Upper lobe of left lung (tissue), 4 donors: ENCODE data around the gene DNMT3A.

Experiments used
- CTCF ChIP-seq, 6 experiments: fragments of 450-650 bp in 4 of 6; fragments of 200-600 bp in 2 of 6; sonication (generic) in 2 of 6; IDR thresholded peaks; one replicate each; pipeline ENCODE4 v1.5.1; 2016 to 2019; ENCODE audit warnings: antibody characterized with exemption in 6 of 6
- EP300 ChIP-seq, 4 donors: sonication (generic); formaldehyde crosslinking; IDR thresholded peaks; one replicate each; pipeline ENCODE4 v1.5.1; 2017; ENCODE audit warnings: antibody characterized with exemption in 4 of 4, control low read depth in 2 of 4
- POLR2AphosphoS5 ChIP-seq, 2 donors: sonication (generic); formaldehyde crosslinking; IDR thresholded peaks; one replicate each; pipeline ENCODE4 v1.5.1; 2017; ENCODE audit warnings: antibody characterized with exemption in 2 of 2

GRCh38 chr2:25222477-25223121 lies 119.1 kb downstream of the DNMT3A start:
- TF ChIP-seq CTCF (IDR thresholded peaks at IDR 0.05) (no peak), EP300 (IDR thresholded peaks at IDR 0.05) (no peak), POLR2AphosphoS5 (IDR thresholded peaks at IDR 0.05) (no peak)
